ENCODE measurements around the gene PRCD.

- TF ChIP-seq TAF1 (IDR thresholded peaks at IDR 0.05; ENCODE audit: borderline replicate concordance, low read depth, low read length) (no peak), POLR2A (IDR thresholded peaks at IDR 0.05; ENCODE audit: low read depth, low read length) (no peak; the same call in 1 of the 2 replicates), POLR2AphosphoS5 (IDR thresholded peaks at IDR 0.05; ENCODE audit: low read depth, low read length) (no peak)
Observed at GRCh38 chr17:76499267-76499667, 40.6 kb upstream of the PRCD start.

Data from GM12892 (cell line).